ENCODE measurements around the gene PNLIPRP2.

The PNLIPRP2 gene

GRCh38 chr10:116612107-116612769 lies 8.5 kb upstream of the PNLIPRP2 start:
- no peak for DNase-seq (ENCODE audit: low read depth, low spot score)

DNA sequence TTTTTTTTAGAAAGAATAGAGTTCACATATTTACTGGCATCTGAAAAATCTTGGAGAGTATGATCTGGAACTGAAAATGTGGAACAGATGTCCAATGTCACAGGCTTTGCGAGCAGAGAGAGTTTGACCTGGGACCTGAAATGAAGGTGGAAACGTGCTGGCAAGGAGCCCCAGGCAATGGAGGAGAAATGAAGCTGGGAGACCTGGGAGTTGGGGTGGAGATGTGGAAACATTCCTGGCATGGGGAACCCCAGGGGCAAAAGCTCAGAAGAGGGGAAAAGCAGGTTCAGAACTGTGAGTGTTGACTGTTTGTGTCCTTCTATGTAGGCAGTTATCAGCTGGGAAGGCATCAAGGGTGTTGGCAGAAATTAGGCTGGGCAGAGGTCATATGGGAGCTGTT lies 7.3 kb upstream of the PNLIPRP2 start:
- DNase-seq (ENCODE audit: low read depth, low spot score) = no peak

- DNase-seq (ENCODE audit: low read depth, low spot score) = no peak
Observed at GRCh38 chr10:116614796-116615195, 6.0 kb upstream of the PNLIPRP2 start.

DNA sequence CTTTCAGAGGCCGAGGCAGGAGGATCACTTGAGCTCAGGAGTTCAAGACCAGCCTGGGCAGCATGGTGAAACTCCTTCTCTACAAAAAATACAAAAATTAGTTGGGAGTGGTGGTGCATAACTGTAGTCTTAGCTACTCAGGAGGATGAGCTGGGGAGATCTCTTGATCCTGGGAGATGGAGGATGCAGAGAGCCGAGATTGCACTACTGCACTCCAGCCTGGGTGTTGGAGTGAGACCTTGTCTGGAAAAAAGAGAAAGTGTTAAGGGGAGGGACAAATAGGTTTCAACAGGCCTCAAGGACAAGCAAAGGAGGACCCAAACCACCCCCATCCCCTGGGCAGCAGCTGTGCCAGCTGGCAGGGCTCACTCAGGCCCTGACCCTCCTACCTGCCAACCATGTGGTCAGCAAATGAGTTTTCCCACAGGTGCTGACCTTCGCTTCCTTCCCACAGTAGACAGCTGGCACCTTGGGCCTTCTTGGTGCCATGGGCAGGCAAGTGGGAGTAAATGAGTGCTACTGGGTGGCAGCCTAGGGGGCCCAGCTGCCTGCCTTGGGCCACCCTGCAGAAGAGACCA lies 5.5 kb upstream of the PNLIPRP2 start:
- DNase-seq (ENCODE audit: low read depth, low spot score) = no peak

DNA sequence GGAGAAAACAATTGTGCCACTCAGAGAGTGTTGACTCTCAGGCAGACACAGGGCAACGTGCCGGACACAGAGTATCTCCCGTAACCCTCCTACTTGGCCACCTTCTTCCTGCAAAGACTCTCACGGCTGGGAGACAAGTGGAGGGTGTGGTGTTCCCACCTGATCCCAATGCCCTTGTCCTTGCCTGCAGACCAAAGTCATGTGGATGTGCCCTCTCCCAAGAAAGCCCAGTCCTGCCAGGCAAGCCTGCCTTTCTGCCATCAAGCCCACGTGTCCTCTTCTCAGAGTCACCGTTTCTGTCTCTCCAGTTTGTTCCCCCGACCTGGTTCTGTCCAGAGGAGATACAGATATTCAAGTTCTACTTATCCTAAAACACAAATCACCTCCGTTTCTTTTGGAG lies 723 bp downstream of the PNLIPRP2 start:
- no peak for DNase-seq (ENCODE audit: low read depth, low spot score)

GRCh38 chr10:116621934-116622655 lies 1.3 kb downstream of the PNLIPRP2 start:
- no peak for DNase-seq (ENCODE audit: low read depth, low spot score)

GRCh38 chr10:116625845-116626244 lies 5.1 kb downstream of the PNLIPRP2 start:
- DNase-seq (ENCODE audit: low read depth, low spot score) = no peak

DNA sequence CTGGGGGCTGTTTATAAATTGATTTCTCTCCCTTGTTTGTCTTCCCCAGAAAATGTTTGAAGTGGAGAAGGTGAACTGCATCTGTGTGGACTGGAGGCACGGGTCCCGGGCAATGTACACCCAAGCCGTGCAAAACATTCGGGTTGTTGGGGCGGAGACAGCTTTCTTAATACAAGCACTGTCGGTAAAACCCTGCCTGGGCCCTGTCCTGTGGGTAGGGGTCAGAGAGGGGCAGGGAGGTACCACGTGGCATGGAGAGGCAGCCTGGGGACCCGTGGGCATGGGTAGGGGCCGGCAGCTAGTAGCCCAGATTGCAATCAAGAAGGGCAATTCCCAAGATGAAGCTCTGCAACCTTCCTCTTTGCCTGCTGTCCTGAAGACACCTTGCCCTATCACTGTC lies 6.1 kb downstream of the PNLIPRP2 start:
- no peak for DNase-seq (ENCODE audit: low read depth, low spot score)

DNA sequence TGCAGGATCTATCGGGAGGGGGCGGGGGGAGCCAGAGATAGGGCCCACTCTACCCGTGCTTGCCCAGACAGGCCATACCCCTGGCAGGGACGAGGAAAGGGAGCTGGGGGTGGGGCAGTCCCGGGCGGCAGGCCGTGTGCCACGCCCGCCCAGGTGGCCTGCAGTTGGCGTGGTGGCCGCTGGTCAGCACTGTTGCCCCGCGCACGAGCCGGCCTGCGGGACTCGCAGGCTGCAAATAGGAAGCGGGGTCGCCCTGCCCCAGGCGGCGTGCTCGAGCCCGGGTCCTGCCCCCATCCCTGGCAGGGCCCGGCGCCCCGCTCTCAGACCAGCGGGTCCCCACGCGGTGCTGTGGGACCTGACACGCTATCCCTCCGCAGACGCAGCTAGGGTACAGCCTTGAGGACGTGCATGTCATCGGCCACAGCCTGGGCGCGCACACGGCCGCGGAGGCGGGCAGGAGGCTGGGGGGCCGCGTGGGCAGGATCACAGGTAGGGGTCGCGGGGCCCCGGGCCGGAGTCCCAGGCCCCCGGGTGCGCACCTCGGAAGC lies 6.7 kb downstream of the PNLIPRP2 start:
- peak; percentile 58 for DNase-seq (ENCODE audit: low read depth, low spot score)

- no peak for DNase-seq (ENCODE audit: low read depth, low spot score)
Observed at GRCh38 chr10:116629340-116629739, 8.6 kb downstream of the PNLIPRP2 start.

- DNase-seq (ENCODE audit: low read depth, low spot score) = no peak
Observed at GRCh38 chr10:116630020-116630419, 9.3 kb downstream of the PNLIPRP2 start.

GRCh38 chr10:116631871-116632295 lies 11.1 kb downstream of the PNLIPRP2 start:
- no peak for DNase-seq (ENCODE audit: low read depth, low spot score)

- no peak for DNase-seq (ENCODE audit: low read depth, low spot score)
Observed at GRCh38 chr10:116632596-116633215, 12.0 kb downstream of the PNLIPRP2 start.

GRCh38 chr10:116633216-116633600 lies 12.5 kb downstream of the PNLIPRP2 start:
- no peak for DNase-seq (ENCODE audit: low read depth, low spot score)

GRCh38 chr10:116634126-116634975 lies 13.6 kb downstream of the PNLIPRP2 start:
- no peak for DNase-seq (ENCODE audit: low read depth, low spot score)

GRCh38 chr10:116636385-116636784 lies 15.6 kb downstream of the PNLIPRP2 start:
- DNase-seq (ENCODE audit: low read depth, low spot score) = no peak

DNA sequence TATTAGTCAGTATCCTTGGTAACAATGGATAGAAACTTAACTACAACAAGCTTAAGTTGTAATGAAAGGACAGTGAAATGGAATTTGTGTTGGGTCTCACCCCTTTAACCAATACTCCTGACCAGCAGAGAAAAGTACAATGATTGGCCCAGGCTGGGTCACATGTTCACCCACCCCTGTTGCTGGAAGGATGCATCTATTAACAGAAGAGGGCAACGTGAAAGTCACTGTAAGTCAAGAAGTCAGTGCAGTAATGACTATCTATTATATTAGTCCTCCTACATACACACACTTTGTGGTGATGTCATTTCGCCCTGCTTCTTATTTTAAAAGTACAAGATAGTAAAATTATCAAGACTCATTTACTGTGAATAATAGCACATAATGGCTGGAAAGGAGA lies 16.2 kb downstream of the PNLIPRP2 start:
- no peak for DNase-seq (ENCODE audit: low read depth, low spot score)

DNA sequence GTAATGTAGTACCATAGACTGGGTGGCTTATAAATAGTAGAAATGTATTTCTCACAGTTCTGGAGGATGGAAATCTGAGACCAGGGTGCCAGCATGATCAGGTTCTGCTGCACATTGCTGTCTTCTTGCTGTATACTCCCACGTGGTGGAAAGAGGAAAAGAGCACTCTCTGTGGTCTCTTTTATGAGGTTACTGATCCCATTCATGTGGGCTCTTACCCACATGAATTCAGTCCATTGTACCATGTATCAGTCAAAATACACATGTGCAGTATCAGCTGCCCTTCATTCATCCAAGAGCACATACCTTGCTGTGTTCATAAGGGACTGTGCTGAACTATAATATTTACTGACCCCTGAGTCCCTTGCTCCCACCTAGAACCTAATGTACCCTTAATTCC lies 17.1 kb downstream of the PNLIPRP2 start:
- no peak for DNase-seq (ENCODE audit: low read depth, low spot score)

DNA sequence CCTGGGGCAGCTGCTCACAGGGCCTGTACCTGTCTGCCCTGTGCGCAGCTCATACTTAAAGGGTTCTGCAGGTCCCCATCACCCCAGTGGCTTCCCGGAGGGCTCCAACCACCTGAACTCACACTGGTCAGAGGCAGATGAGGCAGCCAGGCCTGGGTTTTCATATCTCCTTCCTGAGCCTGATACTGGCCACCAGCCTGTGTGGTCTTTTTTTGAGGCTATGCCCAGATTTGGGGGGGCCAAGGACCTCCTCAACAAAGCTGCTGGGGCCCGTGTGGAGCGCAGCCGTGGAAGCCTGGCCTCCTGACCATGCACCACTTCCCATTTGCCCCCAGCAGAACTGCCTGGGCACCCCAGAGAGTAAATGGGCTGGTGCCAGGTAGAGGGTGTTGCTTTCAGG lies 25.7 kb downstream of the PNLIPRP2 start:
- DNase-seq (ENCODE audit: low read depth, low spot score) = no peak

- DNase-seq (ENCODE audit: low read depth, low spot score) = no peak
Observed at GRCh38 chr10:116648903-116649302, 28.1 kb downstream of the PNLIPRP2 start.

GRCh38 chr10:116653885-116654284 lies 33.1 kb downstream of the PNLIPRP2 start:
- DNase-seq (ENCODE audit: low read depth, low spot score) = no peak

All from astrocyte of the hippocampus (primary cell).